Uterus (tissue), 4 donors: ENCODE measurements around the gene NOXO1. TPM values are rescaled to one million over a fixed set of nuclear protein-coding genes. Genes with fewer than 3 reads are reported as not detected.
A peak's percentile ranks its signal among the peaks of the same experiment; 100 is the strongest.

Experiments
- DNase-seq, 2 donors: peaks; one replicate each; pipeline ENCODE4 v3.0.0-alpha.2; 2019 to 2020
- H3K27ac ChIP-seq, 2 donors: fragments of 200-600 bp; sonication (generic); 1 replicate in 1 of 2; 2 replicates in 1 of 2; pipeline ENCODE4 v1.5.1; 2016 to 2018
- H3K27me3 ChIP-seq, 2 donors: fragments of 200-600 bp; sonication (generic); one replicate each; pipeline ENCODE4 v1.5.1; 2018 to 2019; ENCODE audit warnings: control low read depth in 1 of 2
- H3K36me3 ChIP-seq, 2 donors: fragments of 200-600 bp; sonication (generic); one replicate each; pipeline ENCODE4 v1.5.1; 2019; ENCODE audit warnings: control low read depth in 1 of 2
- H3K4me1 ChIP-seq, 2 donors: fragments of 200-600 bp; sonication (generic); one replicate each; pipeline ENCODE4 v1.5.1; 2018 to 2019; ENCODE audit warnings: control low read depth in 1 of 2
- H3K4me3 ChIP-seq, 2 donors: fragments of 200-600 bp; sonication (generic); 1 replicate in 1 of 2; 2 replicates in 1 of 2; pipeline ENCODE4 v1.5.1; 2018 to 2019; ENCODE audit warnings: mild to moderate bottlenecking in 1 of 2
- H3K9me3 ChIP-seq, 2 donors: fragments of 200-600 bp; sonication (generic); one replicate each; pipeline ENCODE4 v1.5.1; 2019; ENCODE audit warnings: control low read depth in 1 of 2
- POLR2A ChIP-seq, 2 donors: fragments of 450-650 bp; IDR thresholded peaks; one replicate each; pipeline ENCODE4 v1.6.1; 2016; ENCODE audit warnings: antibody characterized with exemption in 2 of 2, mild to moderate bottlenecking in 1 of 2, moderate library complexity in 1 of 2
- intact Hi-C: fragments of 100-400 bp; cut with DNase I; formaldehyde crosslinking; loops from one replicate; pipeline ENCODE4 v1.15.1; 2023; ENCODE audit warnings: low total_unique reads
- total RNA-seq, 4 donors: library from RNA; depleted of rRNA in 3 of 4; stranded (reverse); fragments of >200 nt in 3 of 4; gene quantifications; one replicate each; pipeline versions ENCODE4 v1.1.0 to v1.2.4, GENCODE V29; 2014 to 2023
- TF ChIP-seq, protein P1 (sequence below), 4 experiments: fragments of 200-600 bp in 2 of 4; fragments of 450-650 bp in 2 of 4; sonication (generic) in 2 of 4; IDR thresholded peaks; one replicate each; pipeline ENCODE4 v1.5.1; 2016 to 2019; ENCODE audit warnings: antibody characterized with exemption in 4 of 4, mild to moderate bottlenecking in 2 of 4, moderate library complexity in 1 of 4
- donor health status: DM: yes; HTN: yes; CAD: no.

The NOXO1 gene
- total RNA-seq, 4 donors from 2014 or later, result 1.0 TPM; not detected in 3

GRCh38 chr16:1973461-1974156, 7.7 kb downstream of the NOXO1 start:
- Histone ChIP-seq H3K27me3 (no peaks in the 10 kb centered on the region), H3K4me1 (peaks cover 0 to 18% of the 10 kb centered on the region in 2 donors), H3K9me3 (no peaks in the 10 kb centered on the region), H3K36me3 (no peaks in the 10 kb centered on the region), H3K4me3 (no peak overlapping the region), H3K27ac (no peak overlapping the region)
- TF ChIP-seq POLR2A (IDR thresholded peaks at IDR 0.05), result no peak
- TF ChIP-seq, protein P1, sequence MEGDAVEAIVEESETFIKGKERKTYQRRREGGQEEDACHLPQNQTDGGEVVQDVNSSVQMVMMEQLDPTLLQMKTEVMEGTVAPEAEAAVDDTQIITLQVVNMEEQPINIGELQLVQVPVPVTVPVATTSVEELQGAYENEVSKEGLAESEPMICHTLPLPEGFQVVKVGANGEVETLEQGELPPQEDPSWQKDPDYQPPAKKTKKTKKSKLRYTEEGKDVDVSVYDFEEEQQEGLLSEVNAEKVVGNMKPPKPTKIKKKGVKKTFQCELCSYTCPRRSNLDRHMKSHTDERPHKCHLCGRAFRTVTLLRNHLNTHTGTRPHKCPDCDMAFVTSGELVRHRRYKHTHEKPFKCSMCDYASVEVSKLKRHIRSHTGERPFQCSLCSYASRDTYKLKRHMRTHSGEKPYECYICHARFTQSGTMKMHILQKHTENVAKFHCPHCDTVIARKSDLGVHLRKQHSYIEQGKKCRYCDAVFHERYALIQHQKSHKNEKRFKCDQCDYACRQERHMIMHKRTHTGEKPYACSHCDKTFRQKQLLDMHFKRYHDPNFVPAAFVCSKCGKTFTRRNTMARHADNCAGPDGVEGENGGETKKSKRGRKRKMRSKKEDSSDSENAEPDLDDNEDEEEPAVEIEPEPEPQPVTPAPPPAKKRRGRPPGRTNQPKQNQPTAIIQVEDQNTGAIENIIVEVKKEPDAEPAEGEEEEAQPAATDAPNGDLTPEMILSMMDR (IDR thresholded peaks at IDR 0.05), result no peak
- no peak for DNase-seq
- intact Hi-C loops, result no loop called here

DNA sequence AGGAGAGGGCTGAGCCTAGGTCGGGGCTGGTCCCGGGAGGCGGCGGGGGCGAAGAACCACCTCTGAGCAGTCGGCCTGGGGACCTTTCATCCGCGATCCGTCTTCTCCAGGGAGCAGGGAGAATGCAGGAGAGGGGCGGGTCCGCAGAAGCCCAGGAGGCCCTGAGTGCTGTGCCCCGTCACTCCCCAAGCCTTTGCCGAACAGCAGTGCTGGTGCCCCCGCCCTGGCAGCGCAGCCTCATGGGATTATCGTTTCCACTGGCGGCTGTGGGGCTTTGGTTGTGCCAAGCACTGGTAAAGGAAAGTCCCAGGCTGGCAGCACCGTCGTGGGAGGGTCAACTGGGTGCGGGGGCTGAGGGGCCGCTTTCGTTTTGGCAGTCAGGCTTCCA, 8.8 kb downstream of the NOXO1 start:
- Histone ChIP-seq H3K27ac (peak overlapping the region; percentile 77 to 86), H3K4me3 (peak overlapping the region; percentile 74 to 83), H3K9me3 (no peaks in the 10 kb centered on the region), H3K4me1 (peaks cover 0 to 18% of the 10 kb centered on the region in 2 donors), H3K36me3 (no peaks in the 10 kb centered on the region), H3K27me3 (no peaks in the 10 kb centered on the region)
- no peak for TF ChIP-seq POLR2A (IDR thresholded peaks at IDR 0.05)
- TF ChIP-seq, protein P1 (IDR thresholded peaks at IDR 0.05), result no peak
- DNase-seq, result no peak
- intact Hi-C loops, result no loop called here

- H3K27ac ChIP-seq, result peak within 1 kb of the TSS; percentile 77 to 86
- no peaks in the 10 kb centered on the region for H3K36me3 ChIP-seq
- H3K9me3 ChIP-seq, result no peaks in the 10 kb centered on the region
- H3K4me1 ChIP-seq, result peaks cover 0 to 18% of the 10 kb centered on the region in 2 donors
- H3K27me3 ChIP-seq, result no peaks in the 10 kb centered on the region
- intact Hi-C loops, result no loop called here
- H3K4me3 ChIP-seq, result peak within 1 kb of the TSS; percentile 74 to 83
- peak; percentile 90 to 94 for DNase-seq
- TF ChIP-seq, protein P1 (IDR thresholded peaks at IDR 0.05), result peak in 2 of 4 experiments; percentile 42 to 54
- peak; percentile 91 to 95 for TF ChIP-seq POLR2A (IDR thresholded peaks at IDR 0.05)
Observed at GRCh38 chr16:1971796-1972489, 9.3 kb downstream of the NOXO1 start, which contains the start of gene TBL3. TBL3 (plus strand) TSS chr16:1972053; CDS start chr16:1972165, 112 bp downstream.

GRCh38 chr16:1968146-1968953, 12.9 kb downstream of the NOXO1 start:
- no peak overlapping the region for H3K27ac ChIP-seq
- H3K4me3 ChIP-seq, result no peak overlapping the region
- no peaks in the 10 kb centered on the region for H3K27me3 ChIP-seq
- intact Hi-C loops, result no loop called here
- H3K36me3 ChIP-seq, result no peaks in the 10 kb centered on the region
- DNase-seq, result no peak
- TF ChIP-seq POLR2A (IDR thresholded peaks at IDR 0.05), result no peak
- TF ChIP-seq, protein P1 (IDR thresholded peaks at IDR 0.05), result no peak
- no peaks in the 10 kb centered on the region for H3K9me3 ChIP-seq
- peaks cover 0 to 20% of the 10 kb centered on the region in 2 donors for H3K4me1 ChIP-seq
